ENCODE data around the gene SLC8B1.

GRCh38 chr12:113310489-113310888 lies 24.4 kb downstream of the SLC8B1 start:
- TF ChIP-seq CTCF (IDR thresholded peaks at IDR 0.05): no peak
- no peak for TF ChIP-seq POLR2A (IDR thresholded peaks at IDR 0.05)
- no peak for TF ChIP-seq EP300 (IDR thresholded peaks at IDR 0.05)
